H1 (cell line): Measurements from ENCODE around the gene GALNT18. TPM values are rescaled to one million over a fixed set of nuclear protein-coding genes. Genes with fewer than 3 reads are reported as not detected.
"Not testable (repeated sequence)": the region's sequence is repeated elsewhere in the genome, so short reads cannot be mapped to it uniquely, and the experiment has no call there.

Experiments
- CTCF ChIA-PET: fragments of 300-600 bp; sonication (Branson Sonifier 250); formaldehyde crosslinking; loops from one replicate; lab custom pipeline; 2021; ENCODE audit not compliant: partially characterized antibody; lab: Charles Lee
- POLR2A ChIA-PET: fragments of 300-600 bp; sonication (Branson Sonifier 250); formaldehyde crosslinking; loops from one replicate; lab custom pipeline; 2021; ENCODE audit warnings: inconsistent platforms; ENCODE audit not compliant: partially characterized antibody; lab: Charles Lee
- DNase-seq, 2 experiments: peaks; one replicate each; pipeline versions ENCODE4 v3.0.0 to v3.0.0-alpha.2; 2010 to 2022; ENCODE audit warnings: low spot score in 2 of 2, low read depth in 1 of 2, mixed read lengths in 1 of 2
- FAIRE-seq: peaks from 2 replicates; lab custom pipeline; 2011; peaks lifted over from hg19 to GRCh38; lab: Jason Lieb, UNC
- H2AFZ ChIP-seq: 2 replicates; pipeline ENCODE4 v1.8.1; 2012; ENCODE audit warnings: low read length, inconsistent platforms
- H2AK5ac ChIP-seq: 2 replicates; pipeline ENCODE4 v1.6.1; 2013; ENCODE audit warnings: low read depth, low read length
- H2BK120ac ChIP-seq: replicated peaks from 2 replicates; pipeline ENCODE3; 2013; ENCODE audit warnings: low read depth, low read length, inconsistent platforms
- H2BK12ac ChIP-seq: 2 replicates; pipeline ENCODE4 v1.6.1; 2013; ENCODE audit warnings: low read depth, low read length
- H2BK15ac ChIP-seq: 2 replicates; pipeline ENCODE4 v1.6.1; 2013; ENCODE audit warnings: low read length
- H2BK20ac ChIP-seq: 2 replicates; pipeline ENCODE4 v1.6.1; 2013; ENCODE audit warnings: low read length
- H2BK5ac ChIP-seq: 2 replicates; pipeline ENCODE4 v1.6.1; 2013; ENCODE audit warnings: low read depth, low read length
- H3K14ac ChIP-seq: 2 replicates; pipeline ENCODE4 v1.6.1; 2013; ENCODE audit warnings: inconsistent platforms; ENCODE audit not compliant: insufficient read length
- H3K18ac ChIP-seq: 2 replicates; pipeline ENCODE4 v1.6.1; 2013; ENCODE audit warnings: low read length; ENCODE audit errors: extremely low read depth
- H3K23ac ChIP-seq: 2 replicates; pipeline ENCODE4 v1.6.1; 2013; ENCODE audit warnings: inconsistent platforms; ENCODE audit not compliant: insufficient read length
- H3K23me2 ChIP-seq: 2 replicates; pipeline ENCODE4 v1.6.1; 2013; ENCODE audit warnings: low read depth, low read length
- H3K27ac ChIP-seq: 2 replicates; pipeline ENCODE4 v1.6.1; 2011; ENCODE audit warnings: low read depth, low read length, inconsistent platforms
- H3K27me3 ChIP-seq, 4 experiments: replicated peaks in 1 of 4; 1 replicate in 1 of 4; 2 replicates in 3 of 4; pipeline versions ENCODE4 v1.6.1 to v1.8.1; 2011 to 2013; ENCODE audit warnings: low read length in 3 of 4, mild to moderate bottlenecking in 3 of 4, inconsistent platforms in 2 of 4, mixed read lengths in 2 of 4, moderate library complexity in 1 of 4; ENCODE audit not compliant: control insufficient read depth in 3 of 4, insufficient read depth in 3 of 4; ENCODE audit errors: extremely low read depth in 1 of 4
- H3K36me3 ChIP-seq, 4 experiments: 2 replicates each; pipeline versions ENCODE4 v1.6.1 to v1.8.1; 2011 to 2013; ENCODE audit warnings: mild to moderate bottlenecking in 4 of 4, low read length in 3 of 4, moderate library complexity in 2 of 4, control low read depth in 1 of 4, inconsistent platforms in 1 of 4; ENCODE audit not compliant: insufficient read depth in 4 of 4, control insufficient read depth in 2 of 4
- H3K4ac ChIP-seq: replicated peaks from 2 replicates; pipeline ENCODE3; 2013; ENCODE audit warnings: low read length, low read depth, mixed read lengths, inconsistent platforms; ENCODE audit not compliant: insufficient read length
- H3K4me1 ChIP-seq, 4 experiments: replicated peaks in 1 of 4; 1 replicate in 1 of 4; 2 replicates in 3 of 4; pipeline versions ENCODE4 v1.6.1 to v1.8.1; 2011 to 2013; ENCODE audit warnings: low read length in 3 of 4, inconsistent platforms in 2 of 4, mixed read lengths in 1 of 4; ENCODE audit not compliant: insufficient read depth in 4 of 4, control insufficient read depth in 3 of 4
- H3K4me2 ChIP-seq, 2 experiments: 2 replicates each; pipeline versions ENCODE4 v1.6.1 to v1.8.1; 2011 to 2013; ENCODE audit warnings: low read depth in 2 of 2, low read length in 2 of 2, control low read depth in 1 of 2, inconsistent platforms in 1 of 2, mild to moderate bottlenecking in 1 of 2; ENCODE audit not compliant: insufficient read depth in 1 of 2
- H3K4me3 ChIP-seq, 4 experiments: fragments of 200-600, 300-600 bp in 1 of 4; sonication (generic), shearing (Covaris generic), sonication (Bioruptor Twin) in 1 of 4; 2 replicates each; pipeline versions ENCODE4 v1.5.1 to v1.8.1; 2011 to 2016; ENCODE audit warnings: low read length in 4 of 4, low read depth in 3 of 4, control low read depth in 2 of 4, inconsistent platforms in 2 of 4, mild to moderate bottlenecking in 2 of 4, mixed read lengths in 1 of 4, moderate library complexity in 1 of 4; ENCODE audit not compliant: insufficient read depth in 2 of 4; ENCODE audit errors: extremely low read depth in 1 of 4
- H3K56ac ChIP-seq: replicated peaks from 2 replicates; pipeline ENCODE3; 2013; ENCODE audit warnings: low read depth, mild to moderate bottlenecking, mixed read lengths, low read length, inconsistent platforms; ENCODE audit not compliant: insufficient read length
- H3K79me1 ChIP-seq: 2 replicates; pipeline ENCODE4 v1.6.1; 2013; ENCODE audit warnings: low read depth, low read length, control low read depth
- H3K79me2 ChIP-seq, 2 experiments: 2 replicates each; pipeline versions ENCODE4 v1.6.1 to v1.8.1; 2012 to 2013; ENCODE audit warnings: low read length in 2 of 2, mild to moderate bottlenecking in 2 of 2, inconsistent platforms in 1 of 2; ENCODE audit not compliant: insufficient read depth in 2 of 2, control insufficient read depth in 1 of 2
- H3K9ac ChIP-seq, 4 experiments: replicated peaks in 1 of 4; 1 replicate in 1 of 4; 2 replicates in 3 of 4; pipeline versions ENCODE4 v1.6.1 to v1.8.1; 2011 to 2013; ENCODE audit warnings: low read depth in 3 of 4, low read length in 3 of 4, control low read depth in 2 of 4, mild to moderate bottlenecking in 2 of 4, moderate library complexity in 2 of 4, inconsistent platforms in 1 of 4; ENCODE audit errors: extremely low read depth in 1 of 4
- H3K9me3 ChIP-seq, 2 experiments: 2 replicates each; pipeline versions ENCODE4 v1.6.1 to v1.8.1; 2012 to 2013; ENCODE audit warnings: mild to moderate bottlenecking in 2 of 2, moderate library complexity in 2 of 2, control low read depth in 1 of 2, inconsistent platforms in 1 of 2, low read depth in 1 of 2, low read length in 1 of 2, mixed read lengths in 1 of 2; ENCODE audit not compliant: insufficient read depth in 2 of 2
- H4K20me1 ChIP-seq, 2 experiments: replicated peaks in 1 of 2; 2 replicates each; pipeline versions ENCODE3 to v1.8.1; 2011 to 2013; ENCODE audit warnings: inconsistent platforms in 2 of 2, low read length in 2 of 2, mild to moderate bottlenecking in 1 of 2; ENCODE audit not compliant: insufficient read depth in 2 of 2, control insufficient read depth in 1 of 2
- H4K5ac ChIP-seq: 2 replicates; pipeline ENCODE4 v1.6.1; 2013; ENCODE audit warnings: low read length, low read depth, mixed read lengths, inconsistent platforms; ENCODE audit not compliant: insufficient read length
- H4K8ac ChIP-seq: 2 replicates; pipeline ENCODE4 v1.8.0; 2013; ENCODE audit warnings: mild to moderate bottlenecking, moderate library complexity, low read length, inconsistent platforms; ENCODE audit not compliant: insufficient read depth; ENCODE audit errors: extremely low read depth
- H4K91ac ChIP-seq: replicated peaks from 2 replicates; pipeline ENCODE3; 2013; ENCODE audit warnings: low read length, mixed read lengths, inconsistent platforms; ENCODE audit not compliant: insufficient read length
- EP300 ChIP-seq, 2 experiments: IDR thresholded peaks; 1 replicate in 1 of 2; 2 replicates in 1 of 2; pipeline ENCODE4 v1.6.1; 2011 to 2012; ENCODE audit warnings: low read depth in 2 of 2, low read length in 2 of 2, mild to moderate bottlenecking in 2 of 2, borderline replicate concordance in 1 of 2, inconsistent platforms in 1 of 2, moderate library complexity in 1 of 2
- WGBS, 2 experiments: shearing (Covaris generic) in 1 of 2; methylation state at CpG; one replicate each; pipeline versions ENCODE4 v1.1.6 to v1.1.7; 2013 to 2015; ENCODE audit warnings: low lambda C conversion rate in 2 of 2, mixed read lengths in 2 of 2, inconsistent platforms in 1 of 2, low coverage in 1 of 2, missing lambda C conversion rate in 1 of 2; ENCODE audit not compliant: insufficient replicate concordance in 2 of 2, insufficient coverage in 1 of 2, insufficient read length in 1 of 2; ENCODE audit errors: extremely low coverage in 1 of 2, missing lambda C conversion rate in 1 of 2; 5-methylcytosine and 5-hydroxymethylcytosine counted together
- polyA plus RNA-seq, 7 experiments: library from polyadenylated mRNA; depleted of rRNA in 3 of 7; stranded (reverse) in 5 of 7; unstranded in 2 of 7; fragments of >200 nt in 5 of 7; fragments of 200-250 nt in 2 of 7; gene quantifications; 1 replicate in 5 of 7; 2 replicates in 1 of 7; 4 replicates in 1 of 7; pipeline versions ENCODE4 v1.2.1 to v1.2.3, GENCODE V29; 2011 to 2013; ENCODE audit warnings: missing spikeins in 2 of 7, mixed read lengths in 2 of 7
- total RNA-seq: library from RNA; stranded (reverse); fragmentation: NEBNext Ultra II Directional; extraction: Animal tissue kit (Norgen Biotek cat#: 25700); gene quantifications from 2 replicates; pipeline ENCODE4 v1.2.1, GENCODE V29; 2021

Gene GALNT18
- total and polyA plus RNA-seq, 2 of the 8 experiments (the other 6 are each of a cell fraction or from before 2014, with no cell fraction given), result 6.0 to 9.4 TPM

DNA sequence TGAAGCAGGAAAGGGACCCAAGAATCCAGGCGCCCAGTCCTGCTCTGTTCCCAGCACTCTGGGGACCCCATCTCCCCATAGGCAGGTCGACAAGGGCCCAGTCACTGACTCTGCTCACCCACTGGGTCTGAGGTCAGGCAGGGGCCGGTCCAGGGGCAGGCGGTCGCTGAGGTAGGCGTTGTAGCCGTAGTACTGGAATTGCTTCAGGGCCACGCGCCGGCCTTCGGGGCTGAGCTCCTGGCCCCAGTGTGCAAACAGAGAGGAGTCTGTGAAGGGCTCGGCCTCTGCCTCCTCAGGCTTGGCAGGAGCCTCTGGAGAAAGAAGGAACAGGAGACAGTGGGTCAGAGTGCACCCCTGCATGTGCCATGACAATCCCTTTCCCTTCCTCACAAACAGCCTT is 173.2 kb downstream of the GALNT18 start (continued):
- TF ChIP-seq EP300 (IDR thresholded peaks at IDR 0.05; ENCODE audit: borderline replicate concordance in 1 of 2, low read depth in 2 of 2, low read length in 2 of 2), result no peak

DNA sequence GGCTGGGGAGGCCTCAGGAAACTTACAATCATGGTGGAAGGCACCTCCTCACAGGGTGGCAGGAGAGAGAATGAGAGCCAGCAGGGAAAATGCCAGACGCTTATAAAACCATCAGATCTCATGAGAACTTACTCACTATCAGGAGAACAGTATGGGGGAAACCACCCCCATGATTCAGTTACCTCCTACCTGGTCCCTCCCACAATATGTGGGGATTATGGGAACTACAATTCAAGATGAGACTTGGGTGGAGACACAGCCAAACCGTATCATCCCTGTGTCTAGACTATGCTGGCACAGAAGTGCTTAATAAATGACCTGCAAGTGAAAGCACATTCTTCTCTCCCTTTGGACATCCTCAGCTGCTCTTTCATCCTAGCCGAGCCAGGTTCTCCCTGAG is 174.2 kb downstream of the GALNT18 start:
- H3K9ac ChIP-seq, H3K79me2 ChIP-seq, H3K4me3 ChIP-seq, H2BK5ac ChIP-seq, H3K27me3 ChIP-seq, H4K91ac ChIP-seq, H4K8ac ChIP-seq, H3K23ac ChIP-seq, DNase-seq, H2AFZ ChIP-seq, H4K5ac ChIP-seq, H2BK12ac ChIP-seq, H3K79me1 ChIP-seq, H3K9me3 ChIP-seq, H3K14ac ChIP-seq, H2BK20ac ChIP-seq, H3K18ac ChIP-seq, H3K4me2 ChIP-seq, POLR2A ChIA-PET, H2BK120ac ChIP-seq, FAIRE-seq, H4K20me1 ChIP-seq, H3K4me1 ChIP-seq, H3K56ac ChIP-seq, H3K36me3 ChIP-seq, H2BK15ac ChIP-seq, H2AK5ac ChIP-seq, H3K4ac ChIP-seq, H3K27ac ChIP-seq, H3K23me2 ChIP-seq: not testable (repeated sequence)
- 89% methylated on average over 3 of the region's 3 CpGs; no CpG with 5 or more reads in 1 of the 2 experiments for WGBS, 2 experiments
- CTCF ChIA-PET, result interaction anchor here (1.5 to 2.2 kb wide), 2 partner anchors 27 to 35 kb away, joined by 3 to 6 read pairs; no protein-coding TSS in a partner anchor
